NCI-H146 treated with DMSO at 0.1 percent for 48 hours (cell line): ENCODE results near the gene PYGM.

Source experiments
- DNase-seq: peaks from one replicate; lab custom pipeline; 2025; ENCODE audit not compliant: unreplicated experiment; lab: John Stamatoyannopoulos, UW

PYGM gene

DNA sequence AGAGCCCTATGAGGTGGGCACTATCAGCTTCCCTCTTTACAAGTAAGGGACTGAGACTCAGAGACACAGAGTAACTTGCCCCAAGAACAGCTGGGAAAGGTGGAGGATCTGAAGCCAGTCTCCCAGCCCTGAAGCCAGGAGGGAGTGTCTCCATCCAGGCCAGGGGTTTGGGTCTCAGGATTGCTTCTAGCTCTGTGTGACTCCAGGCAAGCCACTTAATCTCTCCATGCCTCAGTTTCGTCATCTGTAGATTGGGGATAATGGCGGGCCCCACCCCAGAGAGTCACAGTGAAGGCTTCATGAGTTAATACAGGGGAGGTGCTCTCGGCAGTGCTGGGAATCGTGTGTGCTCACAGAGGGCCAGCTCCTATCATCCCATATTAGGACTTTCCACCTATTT is 32.7 kb upstream of the PYGM start:
- no peak for DNase-seq

DNA sequence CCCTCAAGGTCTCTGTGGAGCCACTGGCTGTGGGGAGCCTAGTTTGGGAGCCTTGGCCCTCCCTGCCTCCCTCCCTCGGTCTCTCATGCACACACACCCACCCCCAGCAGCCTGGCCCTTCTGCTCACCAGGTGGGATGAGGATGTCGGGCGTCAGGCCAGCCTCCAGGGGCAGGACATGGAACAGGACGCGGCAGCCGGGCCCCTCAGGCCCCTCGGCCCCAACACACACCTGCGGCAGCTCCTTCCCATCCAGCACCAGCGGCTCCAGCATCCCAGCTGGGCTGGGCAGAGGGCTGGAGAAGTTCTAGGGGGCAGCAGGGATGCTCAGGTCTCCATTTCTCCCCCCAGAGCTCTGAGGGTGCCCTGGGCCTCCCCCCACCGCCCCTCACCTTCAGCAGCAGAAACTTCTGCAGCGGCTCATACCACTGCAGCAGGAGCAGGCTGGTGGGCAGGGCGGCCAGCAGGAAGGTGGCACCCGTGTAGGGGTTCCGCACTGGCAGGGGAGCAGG is 32.1 kb upstream of the PYGM start:
- DNase-seq = no peak

DNA sequence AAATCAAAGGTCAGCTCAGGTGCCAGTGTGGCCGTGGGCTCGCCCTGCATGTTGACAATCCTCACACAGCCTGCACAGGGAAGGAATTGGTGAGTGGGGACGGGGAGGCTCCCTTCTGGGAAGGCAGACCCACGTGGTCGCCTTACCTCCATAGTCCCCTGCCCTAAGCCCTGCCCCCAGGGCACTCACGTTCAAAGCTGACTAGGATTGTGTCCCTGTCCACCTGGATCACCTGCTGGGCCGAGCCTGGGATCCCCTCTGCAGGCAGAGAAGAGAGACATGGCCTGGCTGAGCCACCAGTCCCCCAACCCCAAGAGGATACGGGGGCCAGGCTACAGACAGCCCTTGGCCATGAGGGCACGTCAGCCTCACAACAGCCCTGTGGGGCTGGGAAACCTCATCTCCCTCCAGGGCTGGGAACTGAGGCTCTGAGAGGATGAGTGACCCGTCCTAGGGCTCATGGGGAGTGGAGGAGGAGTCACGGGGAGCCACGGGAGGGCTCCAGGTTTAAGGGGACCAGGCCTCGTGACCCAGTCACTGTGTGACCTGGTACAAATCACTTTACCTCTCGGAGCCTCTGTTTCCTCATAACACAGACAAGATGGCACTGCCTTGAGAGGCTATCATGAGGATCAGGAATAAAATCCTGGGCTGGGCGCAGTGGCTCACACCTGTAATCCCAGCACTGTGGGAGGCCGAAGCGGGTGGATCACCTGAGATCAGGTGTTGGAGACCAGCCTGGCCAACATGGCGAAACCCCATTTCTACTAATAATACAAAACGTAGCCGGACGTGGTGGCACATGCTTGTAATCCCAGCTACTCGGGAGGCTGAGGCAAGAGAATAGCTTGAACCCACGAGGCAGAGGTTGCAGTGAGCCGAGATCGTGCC is 30.7 kb upstream of the PYGM start:
- DNase-seq = no peak

DNA sequence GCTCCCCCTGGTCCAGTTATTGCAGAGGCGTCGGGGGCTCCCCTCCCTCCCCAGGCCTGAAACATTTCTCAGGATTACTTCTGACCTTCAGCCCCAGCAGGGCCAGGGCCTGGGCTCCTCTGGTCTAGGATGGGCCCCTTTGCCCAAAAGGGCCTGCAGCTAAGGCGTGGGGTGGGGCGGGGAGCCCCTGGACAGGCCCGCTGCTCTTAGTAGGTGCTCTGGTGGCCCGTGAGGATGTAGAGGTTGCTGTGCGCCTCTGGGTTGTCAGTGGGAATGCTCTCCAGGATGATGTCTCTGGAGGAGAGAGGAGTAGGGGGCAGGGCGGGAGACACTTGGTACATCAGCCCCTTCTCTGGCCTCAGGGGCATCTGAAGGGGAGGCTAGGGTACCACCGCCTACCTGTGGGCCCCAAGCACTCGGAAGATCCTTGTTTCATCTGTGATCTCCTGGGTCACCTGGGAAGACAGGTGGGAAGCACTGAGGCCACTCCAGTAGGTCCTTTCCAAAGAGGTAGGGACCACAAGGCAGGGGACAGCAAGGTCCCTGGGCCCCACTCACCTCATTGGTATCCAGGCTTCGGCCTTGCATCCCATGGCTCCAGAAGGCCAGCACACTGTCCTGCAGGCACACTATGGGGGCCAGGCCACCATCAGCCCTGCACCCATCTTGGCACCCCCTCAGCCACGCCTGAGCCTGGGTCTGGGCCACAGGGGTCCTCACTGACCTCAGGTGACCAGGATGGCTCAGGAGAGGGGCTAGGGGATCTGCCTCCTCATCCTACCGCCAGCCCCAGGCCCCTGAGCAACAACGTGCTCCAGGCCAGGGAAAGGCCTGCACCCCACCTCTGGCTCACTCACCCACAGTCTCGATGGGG is 29.8 kb upstream of the PYGM start:
- no peak for DNase-seq

DNA sequence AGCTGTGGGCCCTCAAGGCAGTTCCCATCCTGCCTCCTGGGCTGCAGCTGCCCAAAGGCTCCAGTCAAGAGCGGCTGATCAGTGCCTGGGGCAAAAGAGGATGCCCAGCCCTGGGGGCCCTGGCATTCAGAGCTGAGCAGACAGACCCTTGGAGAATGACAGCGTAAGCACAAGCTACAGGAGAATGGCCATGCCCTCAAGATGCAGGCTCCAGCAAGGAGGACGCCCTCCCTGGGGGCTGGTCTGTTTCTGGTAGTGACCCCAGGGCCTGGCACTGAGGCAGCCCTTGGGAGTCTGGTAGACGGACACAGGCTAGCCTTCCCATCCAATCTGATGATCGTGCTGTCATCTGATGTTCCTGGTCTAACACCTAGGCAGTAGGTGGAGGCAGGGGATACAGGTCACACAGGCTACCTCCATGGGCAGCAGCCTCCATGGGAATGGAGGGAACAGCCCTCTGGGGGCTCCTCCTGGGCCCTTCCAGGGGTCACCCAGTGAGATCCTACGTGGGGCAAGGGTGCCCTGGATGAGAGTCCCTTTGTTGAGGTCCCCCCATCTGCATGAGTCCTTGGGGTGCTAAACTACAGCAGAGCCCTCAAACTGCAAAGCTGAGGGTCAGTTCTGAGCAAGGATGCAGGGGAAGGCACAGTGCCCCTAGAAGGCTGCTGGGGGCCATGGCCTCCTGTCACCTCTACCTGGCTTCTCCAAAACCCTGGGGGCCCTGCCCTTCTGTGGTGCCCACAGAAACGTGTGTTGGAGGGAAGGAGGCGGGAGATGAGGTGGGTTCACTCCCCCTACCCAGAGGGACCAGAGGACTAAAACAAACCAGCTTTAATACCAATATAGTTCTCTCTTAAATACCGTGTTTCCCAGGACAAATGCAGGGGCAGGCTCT is 28.8 kb upstream of the PYGM start:
- no peak for DNase-seq

DNA sequence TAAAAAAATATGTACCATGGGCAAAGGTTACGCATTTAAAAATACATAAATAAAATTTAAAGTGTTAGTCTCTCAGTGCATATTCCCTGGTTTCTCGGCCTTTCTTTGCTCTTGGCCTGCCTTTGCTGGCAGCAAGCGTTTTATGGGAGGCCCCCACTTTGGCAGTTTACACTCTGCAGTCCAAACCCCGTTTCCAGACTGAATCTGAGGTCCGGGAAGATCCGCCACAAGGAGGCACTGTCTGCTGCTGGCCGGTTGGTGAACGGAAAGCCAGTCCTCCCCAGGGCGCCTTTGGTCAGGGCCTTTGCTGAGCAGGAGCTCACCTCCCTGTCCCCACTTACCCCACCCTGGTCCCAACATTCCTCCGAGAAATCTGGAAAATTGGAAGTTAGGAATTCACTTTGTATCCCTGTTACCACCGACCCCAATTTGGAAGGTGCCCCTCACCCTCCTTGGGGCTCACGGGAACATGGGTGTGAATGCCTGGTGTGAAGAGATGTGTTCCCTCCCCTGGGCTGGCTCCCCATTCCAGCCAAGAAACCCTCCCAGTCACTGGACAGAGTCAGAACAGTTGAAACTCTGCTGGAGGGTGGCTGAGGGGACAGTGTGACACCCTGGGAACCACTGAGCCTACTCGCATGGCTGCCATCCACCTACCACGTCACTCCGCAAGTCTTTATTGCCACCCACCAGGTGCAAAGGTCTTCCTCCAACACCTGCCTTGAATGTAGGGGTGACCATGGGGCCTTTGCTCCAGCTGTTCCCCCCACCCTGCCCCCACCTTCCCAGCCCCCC is 27.9 kb upstream of the PYGM start:
- no peak for DNase-seq

DNA sequence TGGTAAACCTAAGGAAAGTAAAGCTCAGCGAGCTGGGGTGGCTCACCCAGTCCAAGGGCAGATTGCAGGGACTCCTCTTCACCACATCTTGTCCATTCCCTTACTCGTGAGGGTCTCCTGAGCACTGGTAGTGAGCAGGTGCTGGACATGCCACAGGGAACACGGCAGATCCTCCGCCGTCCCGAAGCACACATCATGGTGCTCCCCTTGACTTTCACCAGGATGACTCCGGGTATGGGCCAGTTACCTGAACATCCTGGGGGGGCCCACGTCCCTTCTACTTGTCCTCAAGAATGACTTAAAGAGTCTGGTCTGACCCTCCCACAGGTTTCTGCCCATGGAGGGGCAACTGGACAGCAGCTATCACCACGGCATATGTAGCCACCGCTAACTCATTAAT is 26.5 kb upstream of the PYGM start:
- DNase-seq = no peak

DNA sequence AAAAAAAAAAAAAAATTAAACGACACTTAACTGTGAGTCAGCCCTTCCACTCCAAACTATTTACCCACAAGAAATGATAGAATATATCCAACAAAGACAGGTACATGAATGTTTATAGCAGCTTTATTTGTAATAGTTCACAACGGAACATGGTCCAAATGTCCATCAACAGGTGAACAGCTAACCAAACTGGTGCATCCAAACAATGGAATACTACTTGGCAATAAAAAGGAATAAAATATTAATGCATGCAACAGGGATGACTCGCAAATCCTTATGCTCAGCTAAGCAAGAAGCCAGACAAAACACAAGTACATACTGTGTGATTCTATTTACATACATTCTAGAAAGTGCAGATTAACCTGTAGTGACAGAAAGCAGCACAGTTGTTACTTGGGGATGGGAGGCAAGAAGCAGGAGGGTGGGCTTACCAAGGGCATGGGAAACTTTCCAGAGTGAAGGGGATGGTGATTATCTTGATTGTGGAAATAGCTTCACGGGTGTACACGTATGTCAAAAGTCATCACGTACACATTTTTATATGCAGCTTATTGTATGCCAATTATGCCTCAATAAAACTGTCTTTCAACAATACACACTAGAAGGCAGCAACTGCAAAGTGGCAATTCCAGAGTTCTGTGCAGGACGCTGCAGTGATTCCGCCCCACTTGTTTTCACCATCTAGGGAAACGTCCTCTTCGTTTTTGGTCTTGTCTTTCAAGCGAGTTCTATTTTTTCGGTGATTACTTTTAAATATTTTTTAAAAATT is 25.2 kb upstream of the PYGM start:
- DNase-seq = no peak

DNA sequence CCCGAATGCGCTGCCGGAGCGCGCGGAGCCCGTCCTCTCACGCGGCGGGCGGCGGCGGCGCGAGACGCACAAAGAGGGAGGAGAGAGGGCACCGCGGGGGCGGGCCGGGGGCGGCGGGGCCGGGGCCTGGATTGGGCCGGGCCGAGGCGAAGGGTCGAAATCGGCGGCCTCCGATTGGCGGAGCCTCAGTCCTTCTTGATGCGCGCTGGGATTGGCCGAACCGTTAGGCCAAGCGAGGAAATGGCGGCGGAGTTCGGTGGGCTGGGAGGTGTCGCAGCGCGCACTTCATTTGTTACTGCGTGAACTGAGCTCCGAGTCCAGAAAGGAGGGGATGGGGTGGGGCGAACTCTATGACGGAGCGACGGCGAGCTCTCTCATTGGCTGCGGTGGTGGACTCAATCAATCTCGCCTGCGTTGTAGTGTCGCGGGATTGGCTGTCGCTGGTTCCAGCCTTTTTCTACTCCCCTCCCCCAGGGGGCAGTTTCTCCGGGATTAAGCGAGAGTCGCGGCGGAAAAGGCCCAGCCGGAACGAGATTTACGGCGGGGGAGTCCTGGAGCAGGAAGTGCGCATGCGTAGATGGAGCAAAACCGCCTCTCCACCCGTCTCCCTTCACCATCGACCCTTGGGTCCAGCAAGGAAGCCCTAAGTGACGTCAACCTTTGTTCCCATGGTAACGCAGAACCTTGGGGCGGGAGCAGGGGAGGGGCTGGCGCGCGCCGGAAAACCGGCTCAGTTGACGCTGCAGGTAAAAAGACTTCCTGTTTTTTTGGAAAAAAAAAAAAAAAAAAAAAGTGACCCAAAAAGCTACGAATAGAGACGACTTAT is 18.9 kb upstream of the PYGM start, which contains the start of gene SF1:
Gene SF1 (minus strand): TSS at position 70 of the 826 bp plus-strand sequence. CDS start 150 bp downstream, outside the sequence.
- peak; percentile 99 for DNase-seq

DNA sequence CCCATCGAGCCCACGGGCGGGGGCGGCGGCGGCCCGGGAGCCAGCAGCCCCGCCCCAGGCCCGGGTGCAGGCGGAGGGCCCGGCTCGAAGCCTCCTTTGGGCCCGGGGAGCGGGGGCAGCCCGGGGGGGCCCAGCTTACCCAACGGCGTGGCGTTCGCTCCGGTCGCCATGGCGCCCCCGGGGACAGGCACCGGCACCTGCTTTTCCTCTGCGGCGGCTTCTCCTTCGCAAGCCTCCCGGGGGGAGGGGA is 18.4 kb upstream of the PYGM start:
- no peak for DNase-seq

DNA sequence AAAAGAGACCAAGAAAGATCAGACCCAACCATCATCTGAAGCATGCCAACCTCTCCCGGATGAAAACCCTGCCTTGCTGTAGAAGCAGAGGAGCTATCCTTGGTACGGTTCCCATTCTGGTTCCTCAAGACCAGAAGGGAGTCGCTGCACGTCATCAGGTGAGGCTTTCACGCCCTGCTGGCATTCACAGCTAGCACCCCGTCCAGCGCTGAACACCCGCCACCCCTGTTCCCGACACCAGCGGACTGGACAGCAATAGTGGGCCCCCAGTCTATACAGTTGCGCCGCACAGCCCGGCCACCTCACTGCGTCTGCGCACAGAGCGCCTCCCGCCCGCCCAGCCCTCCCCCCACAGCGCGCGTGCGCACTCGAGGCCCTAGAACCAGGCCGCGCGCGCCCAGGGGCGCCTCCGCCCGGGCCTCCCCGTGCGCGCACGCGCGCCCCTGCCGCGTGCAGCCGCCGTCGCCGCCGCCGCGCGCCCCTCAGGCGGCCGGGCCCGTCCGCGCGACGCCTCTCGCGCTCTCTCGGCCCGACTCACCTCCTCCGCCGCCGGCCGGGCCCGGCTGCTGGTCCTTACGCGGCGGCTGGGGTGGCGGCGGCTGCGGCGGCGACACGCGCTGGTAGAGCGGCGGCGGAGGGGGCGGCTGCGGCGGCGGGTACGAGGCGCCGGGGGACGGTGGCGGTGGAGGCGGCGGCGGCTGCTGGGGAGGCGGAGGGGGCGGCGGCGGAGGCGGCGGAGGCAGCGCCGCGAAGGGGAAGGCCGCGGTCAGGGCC is 17.9 kb upstream of the PYGM start:
- DNase-seq = peak; percentile 36

DNA sequence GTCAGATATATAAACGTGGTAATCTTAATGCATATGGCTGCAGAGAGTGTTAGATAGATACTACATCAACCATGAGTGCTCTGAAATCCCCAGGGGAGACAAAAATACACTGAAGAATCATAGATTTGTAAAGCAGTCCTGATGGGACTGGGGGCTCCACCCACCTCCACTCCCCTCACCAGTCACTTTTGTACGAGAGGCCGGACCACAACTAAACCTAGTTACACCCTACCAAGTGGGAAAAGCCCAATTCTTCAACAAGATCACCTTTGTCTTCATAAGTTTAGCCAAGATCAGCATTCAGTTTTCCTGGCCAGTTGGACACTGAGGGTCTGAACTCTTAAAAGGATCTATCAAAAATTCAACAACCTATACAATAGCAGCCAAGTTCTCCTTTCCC is 17.1 kb upstream of the PYGM start:
- no peak for DNase-seq

DNA sequence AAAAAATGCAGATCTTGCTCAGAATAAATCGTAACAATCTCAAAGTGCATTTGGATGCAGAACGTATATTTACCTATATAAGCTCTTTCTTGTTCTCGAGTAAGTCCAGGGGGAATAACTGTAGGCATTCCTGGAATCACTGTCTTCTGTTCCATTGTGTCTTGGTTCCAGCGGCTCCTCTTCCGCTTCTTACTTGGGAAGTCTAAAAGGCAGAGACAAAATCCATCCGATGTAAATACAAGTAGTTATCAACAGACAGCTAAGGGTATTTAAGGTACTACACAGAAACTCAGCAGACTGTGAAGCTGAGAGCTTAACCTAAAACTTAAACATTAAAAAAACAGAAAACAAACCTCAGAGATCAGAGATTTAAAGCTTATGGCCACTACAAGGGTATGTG is 16.7 kb upstream of the PYGM start:
- no peak for DNase-seq

DNA sequence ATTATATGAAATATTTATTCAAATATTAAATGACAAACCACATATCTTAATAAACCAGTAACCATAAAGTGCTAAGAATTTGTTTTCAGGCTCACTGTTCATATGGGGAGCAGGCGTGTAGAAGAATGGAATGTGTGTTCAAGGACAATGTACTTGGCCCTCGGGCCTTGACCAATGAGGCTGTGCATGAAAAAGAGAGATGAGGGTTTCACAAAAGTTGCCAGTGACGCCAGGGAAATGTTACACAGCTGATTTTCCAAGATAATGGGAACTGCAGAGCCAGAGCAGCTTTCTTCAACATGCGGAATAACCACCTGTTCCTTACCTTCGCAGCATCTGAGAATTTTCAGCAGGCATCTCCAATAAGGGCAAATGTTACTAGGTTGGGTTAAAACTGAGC is 14.4 kb upstream of the PYGM start:
- DNase-seq = no peak

DNA sequence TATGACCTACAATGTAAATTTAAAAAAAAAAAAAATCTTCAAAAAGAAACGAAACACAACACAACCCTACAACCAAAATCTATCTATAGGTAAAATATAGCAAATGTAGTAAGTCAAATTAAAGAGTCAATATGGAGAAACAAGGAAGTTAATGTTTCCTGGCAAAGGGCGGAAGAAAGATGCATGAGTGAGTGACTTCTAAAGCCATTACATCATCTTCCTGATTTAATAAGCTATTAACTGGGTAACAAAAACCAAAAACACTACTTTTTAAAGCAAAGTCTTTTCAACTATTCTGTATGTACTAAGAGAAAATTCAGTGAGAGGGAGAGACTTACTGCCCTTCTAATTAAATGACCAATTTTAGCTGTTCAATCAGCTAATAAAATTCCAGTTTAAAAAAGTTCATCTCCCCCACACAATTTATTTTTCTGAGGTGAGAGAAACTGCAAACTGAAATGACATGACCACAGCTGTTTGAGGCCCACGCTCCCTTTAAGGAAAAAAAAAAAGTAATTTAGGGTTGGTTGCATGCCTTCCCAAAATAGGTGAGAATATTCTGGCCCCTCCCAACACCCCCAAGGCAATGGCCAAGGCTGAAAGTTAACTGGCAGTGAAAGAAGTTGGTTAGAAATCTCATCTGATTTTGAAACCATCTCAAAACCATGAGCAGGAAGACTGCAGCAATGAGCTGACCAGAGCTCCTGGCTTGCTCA is 12.7 kb upstream of the PYGM start:
- no peak for DNase-seq

DNA sequence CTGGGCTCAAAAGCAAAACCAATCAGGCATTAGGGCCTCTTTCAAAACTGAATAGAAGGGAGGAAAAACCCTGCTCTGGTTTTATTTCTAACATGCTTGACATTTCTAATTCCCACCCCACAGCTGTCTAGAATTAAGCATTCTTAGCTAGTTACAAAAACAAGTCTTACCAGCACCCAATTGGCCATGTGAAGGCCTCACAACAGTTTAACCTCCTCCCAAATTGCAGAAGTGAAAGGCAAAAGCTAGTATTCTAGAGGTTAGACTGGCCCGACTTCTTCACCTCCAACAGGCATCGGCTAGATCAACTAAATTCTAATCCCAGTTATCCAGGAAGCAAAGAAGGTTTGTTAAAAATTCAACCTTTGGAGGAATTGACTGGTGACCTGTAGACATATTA is 12.1 kb upstream of the PYGM start:
- no peak for DNase-seq

DNA sequence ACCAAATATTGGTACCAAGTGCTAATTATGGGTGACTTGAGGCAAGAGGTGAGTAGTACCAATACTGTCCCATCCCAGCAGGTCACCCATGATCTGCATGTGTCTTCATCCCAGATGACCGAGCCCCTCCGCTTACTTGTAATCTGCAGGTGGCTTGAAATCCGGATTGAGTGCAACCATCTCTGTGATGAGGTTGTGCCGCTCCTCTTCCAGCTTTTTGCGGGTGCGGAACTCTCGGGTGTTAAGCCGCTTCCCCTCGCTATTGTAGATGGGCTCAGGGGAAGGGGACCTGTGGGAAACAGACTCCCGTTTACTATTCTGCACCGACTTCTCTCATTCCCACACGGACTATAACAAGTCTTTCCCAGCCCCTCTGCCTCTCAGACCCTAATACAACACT is 10.3 kb upstream of the PYGM start:
- DNase-seq = no peak
